Measurements from ENCODE around the gene TMEM170B.

The TMEM170B gene

DNA sequence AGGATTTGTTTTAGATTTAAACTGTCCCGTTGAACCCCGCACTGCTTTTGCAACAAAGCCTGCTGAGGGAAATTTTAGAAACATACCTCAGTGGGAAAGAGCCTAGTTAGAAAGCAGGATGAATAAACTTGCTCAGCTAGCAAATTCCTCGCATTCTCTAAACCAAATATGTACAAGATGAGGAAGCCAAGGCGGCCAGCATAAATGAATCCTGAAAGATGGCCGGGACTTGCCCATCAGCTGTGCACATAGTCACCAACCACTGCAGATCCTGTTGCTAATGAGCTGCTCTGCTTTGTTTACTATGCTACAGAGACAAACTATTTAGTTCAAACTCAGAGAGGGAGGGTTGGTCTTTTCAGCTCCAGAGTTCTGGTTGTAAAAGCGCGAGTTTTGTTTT, 49.0 kb downstream of the TMEM170B start:
- DNase-seq: no peak

DNA sequence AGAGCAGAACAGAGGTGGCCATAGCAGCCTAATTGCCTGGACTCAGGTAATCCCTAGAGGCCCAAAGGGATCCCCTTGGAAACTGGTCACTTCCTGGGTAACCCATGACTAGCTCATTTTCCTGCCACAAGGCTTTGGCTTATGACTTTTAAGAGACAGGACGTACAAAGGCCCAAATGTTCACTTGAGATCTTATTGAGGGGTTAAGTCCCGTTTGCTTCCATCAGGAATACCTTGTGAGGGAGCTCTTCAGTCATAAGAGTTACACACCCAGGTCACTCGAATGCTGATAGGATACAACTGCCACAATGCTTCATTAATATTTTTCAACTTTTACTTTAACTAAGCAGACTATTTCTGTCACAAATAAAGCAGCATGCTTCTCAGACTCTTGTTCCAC, 51.7 kb downstream of the TMEM170B start:
- DNase-seq: no peak

DNA sequence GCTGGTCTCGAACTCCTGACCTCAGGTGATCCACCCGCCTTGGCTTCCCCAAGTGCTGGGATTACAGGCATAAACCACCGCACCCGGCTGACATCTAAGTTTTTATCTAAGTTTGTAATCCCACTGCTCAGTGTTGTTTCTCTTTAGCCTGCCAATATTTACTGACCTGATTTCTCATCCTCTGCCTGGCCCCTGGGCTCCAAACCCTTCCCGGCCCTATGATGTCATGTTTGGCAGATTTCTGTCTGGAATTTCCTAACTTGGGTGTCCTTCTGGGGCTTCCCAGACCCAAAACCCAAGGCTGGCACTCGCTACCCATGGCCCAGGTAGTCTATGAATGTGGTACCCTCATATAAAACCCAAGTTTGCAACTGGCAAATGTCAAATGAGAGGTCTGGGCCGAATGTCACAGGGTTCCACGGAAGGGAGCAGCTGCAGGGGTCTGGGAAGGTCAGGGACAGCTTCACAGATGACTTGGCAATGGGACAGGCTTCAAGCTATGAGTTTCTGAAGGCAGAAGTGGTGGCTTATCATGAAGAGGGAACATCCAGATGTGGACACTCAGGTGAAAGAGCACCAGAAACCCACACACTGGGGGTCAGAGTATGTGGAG, 54.9 kb downstream of the TMEM170B start:
- DNase-seq: no peak

DNA sequence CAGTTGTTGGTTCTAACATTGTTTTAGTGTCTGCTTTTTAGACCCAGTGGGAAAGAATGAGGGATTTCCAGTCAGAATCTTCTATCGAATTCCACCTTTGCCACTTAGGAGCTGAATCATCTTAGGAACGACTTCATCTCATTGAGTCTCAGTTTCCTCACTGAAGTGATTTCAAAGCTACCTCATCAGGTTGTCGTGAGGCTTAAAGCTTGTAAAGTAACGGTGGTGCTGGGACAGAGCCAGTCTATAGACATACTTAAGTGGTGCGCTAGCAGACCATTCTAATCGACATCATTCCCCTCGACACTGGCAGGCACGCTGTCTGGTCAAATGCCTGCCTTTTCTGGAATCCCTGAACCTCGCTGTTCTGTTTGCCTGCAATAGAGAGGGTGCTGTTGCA, 55.5 kb downstream of the TMEM170B start:
- no peak for DNase-seq

DNA sequence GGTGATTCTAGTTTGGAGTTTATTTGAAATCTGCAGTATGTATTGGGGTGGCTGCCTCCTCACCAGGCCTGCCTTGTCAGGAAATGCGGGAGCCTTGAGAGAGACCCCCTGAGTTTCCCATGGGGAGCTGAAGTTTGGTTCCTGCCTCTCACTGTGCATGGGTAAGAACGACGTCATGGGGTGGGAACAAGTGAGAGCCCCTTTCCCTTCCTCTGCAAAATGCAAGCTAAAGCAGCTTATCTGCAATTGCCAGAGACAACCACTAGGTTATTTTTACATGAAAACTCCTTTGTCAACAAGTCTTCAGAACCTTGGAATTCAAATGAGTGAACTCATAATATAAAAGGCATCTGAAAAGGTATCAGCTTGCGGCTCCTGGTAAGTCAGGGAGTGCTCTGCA, 58.4 kb downstream of the TMEM170B start:
- DNase-seq: no peak

DNA sequence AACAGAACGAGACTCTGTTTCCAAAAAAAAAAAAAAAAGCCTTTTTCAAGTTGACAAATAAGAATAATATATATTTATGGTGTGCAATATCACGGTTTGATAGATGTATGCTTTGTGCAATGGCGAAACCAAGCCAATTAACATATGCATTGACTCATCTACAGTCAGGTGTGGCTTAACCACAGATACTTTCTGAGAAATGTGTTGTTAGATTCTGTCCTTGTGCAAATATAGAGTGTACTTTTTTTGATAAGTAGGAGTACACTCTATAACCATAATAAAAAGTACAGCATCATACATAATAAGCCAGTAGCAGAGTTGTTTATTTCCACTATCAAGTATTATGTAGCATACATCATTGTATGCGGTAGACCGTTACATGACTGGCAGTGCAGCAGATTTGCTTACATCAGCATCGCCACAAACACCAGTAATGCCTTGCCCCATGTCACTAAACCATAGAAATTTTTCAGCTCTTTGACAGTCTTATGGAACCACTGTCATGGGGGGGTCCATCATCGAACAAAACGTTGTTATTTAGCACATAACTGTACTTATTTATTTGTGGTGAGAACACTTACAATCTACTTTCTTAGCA, 59.2 kb downstream of the TMEM170B start:
- no peak for DNase-seq

DNA sequence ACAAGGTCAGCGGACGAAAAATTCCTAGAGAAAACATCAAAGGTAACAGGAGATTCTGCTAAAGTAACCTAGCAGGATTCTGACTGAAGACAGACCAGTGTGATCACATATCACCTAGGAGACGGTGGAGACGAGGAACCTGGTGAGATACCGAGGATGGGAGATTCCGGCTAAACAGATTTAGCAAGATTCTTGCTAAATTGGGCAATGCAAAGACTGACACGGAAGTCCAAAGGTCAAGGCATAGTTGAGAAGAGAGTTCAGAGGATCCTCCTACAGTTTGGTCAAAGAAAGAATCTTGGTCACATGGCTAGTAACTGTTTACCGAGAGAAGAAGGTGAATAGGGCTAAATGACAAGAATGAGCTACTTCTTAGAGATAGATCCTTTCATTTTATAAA, 61.1 kb downstream of the TMEM170B start:
- DNase-seq: no peak

DNA sequence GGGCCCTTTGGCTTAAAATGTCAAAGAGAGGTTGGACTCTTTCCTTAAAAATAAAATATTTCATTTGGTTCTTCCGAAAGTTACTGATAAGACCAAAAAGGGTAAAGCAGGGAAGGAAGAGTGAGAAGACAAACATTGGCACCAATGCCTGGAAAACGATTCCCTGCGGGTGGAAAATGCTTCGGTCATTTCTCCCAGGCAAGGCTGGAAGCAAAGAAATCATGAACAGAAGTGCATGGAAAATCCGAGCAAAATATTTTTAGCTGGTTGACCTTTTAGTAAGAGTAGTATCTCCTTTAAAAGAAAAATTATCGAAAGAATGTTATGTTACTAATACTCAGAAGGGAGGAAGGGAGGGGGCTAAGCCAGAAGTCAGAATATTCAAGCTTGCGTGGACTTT, 62.7 kb downstream of the TMEM170B start:
- no peak for DNase-seq

DNA sequence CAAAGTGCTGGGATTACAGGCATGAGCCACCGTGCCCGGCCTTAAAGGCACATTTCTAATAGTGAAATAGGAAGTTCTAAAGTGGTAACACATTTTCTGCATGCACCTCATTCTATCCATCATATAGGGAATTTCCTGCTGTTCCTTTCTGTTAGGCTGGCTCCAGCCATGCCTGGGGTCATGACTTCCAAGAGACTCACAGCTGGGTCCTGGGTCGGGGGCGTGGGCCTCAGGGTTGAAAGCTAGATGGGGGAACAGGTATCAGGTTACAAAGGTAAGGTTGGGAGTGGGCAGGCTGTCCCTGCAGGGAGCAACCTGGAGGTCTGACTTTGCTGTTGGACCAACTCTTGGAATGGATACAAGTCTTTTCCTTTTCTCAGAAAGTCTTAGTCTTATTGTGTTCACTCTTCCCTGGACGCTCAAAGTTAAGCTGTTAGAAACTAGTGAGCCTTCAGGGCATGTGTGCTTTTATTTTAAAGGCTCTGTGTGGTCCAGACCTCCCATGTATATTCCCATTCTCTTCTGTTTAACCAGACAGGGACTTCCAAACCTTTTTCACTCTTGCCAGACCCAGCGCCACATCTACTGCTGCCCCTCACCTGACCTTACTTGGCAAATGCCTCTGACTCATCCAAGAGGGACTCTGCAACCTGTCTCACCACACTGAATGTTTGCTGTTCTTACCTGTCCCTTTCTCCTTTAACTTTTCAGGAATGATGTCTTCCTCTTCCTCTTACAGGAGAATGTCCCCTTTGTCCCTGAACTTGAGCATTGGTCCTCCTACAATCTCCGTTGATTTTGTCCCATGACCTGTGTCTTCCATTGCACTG, 64.4 kb downstream of the TMEM170B start:
- DNase-seq: no peak

DNA sequence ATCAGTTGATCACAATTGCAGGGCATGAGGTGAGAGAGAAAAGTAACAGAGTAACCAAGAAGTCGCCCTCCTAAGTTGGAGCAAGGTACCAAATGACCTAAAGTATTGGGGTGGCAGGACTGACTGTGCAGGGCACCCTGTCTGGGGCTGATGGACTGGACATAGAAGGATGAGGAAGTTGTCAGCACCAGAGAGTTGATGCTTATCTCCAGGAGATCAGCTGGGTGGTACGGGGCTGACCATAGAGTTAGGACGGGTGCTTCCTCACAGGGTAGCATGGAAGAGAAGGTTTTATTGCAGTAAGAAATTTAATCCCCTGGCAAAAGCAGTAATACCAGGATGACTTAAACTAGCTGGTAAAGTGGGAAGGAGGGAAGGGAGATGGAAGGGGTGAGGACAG, 66.7 kb downstream of the TMEM170B start:
- no peak for DNase-seq

DNA sequence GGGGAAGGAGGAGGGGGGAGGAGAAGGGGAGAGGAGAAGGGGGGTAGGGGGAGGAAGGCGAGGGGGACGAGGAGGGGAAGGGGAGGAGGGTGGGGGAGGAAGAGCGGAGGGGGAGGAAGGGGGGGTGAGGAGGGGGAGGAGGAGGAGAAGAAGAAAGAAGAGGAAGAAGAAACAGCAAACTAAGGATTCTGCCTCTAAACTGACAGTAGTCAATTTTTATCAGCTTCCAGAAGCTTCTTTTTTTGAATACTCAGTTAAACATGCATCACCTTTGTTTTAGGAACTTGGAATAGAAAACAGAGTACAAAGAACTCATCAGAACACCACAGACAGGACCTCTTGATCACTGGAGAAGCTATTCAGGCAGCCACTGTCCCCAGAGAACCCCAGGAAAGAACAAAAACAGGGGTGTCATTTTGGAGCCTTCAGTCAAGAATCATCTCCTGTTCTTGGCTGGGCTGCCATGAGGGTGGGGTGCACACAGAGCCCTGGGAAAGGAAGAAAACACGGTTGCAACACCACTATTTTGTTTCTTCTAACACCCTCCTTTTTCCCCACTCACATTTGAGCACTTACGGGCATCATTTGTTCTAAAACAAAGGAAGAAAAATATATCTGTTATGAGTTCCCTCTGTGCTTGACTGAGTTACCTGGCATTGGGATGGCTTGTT, 67.4 kb downstream of the TMEM170B start:
- DNase-seq: no peak

DNA sequence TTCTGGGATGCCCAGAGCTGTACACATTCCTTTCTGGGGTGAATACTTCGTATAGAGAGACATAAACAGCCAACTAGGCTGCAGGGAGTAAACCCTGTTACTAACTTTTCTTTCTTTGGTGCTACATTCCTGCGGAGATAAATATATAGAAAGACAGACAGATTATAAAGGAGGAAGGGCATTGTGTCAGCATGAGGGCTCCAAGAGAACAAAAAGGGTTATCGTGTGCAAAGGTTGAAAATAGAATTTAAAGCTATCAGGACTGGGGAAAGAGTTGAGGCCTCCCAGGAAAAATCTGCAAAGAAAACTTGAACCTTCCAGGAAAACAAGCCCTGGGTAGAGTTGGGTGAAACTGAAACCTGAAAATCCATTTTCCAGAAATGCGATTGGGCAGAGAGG, 68.0 kb downstream of the TMEM170B start:
- no peak for DNase-seq

DNA sequence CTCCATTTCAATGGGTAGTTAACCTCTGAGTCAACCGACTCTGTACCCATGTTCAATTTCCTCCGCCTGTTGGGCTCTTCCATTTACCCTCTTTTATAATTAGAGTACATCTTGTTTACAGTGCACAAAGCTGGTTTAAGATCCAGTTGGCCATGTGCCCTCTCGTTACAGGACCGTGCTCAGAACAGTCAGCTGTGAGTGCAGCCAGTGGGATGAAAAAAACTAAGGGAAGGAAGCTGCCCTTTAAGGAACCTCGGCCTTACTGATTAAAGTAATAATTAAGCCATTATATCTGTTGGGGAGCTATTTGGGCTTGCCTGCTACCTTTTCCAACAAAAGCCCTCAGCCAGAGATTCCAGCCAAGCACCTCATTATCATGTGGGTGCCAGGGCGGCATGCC, 68.8 kb downstream of the TMEM170B start:
- no peak for DNase-seq

DNA sequence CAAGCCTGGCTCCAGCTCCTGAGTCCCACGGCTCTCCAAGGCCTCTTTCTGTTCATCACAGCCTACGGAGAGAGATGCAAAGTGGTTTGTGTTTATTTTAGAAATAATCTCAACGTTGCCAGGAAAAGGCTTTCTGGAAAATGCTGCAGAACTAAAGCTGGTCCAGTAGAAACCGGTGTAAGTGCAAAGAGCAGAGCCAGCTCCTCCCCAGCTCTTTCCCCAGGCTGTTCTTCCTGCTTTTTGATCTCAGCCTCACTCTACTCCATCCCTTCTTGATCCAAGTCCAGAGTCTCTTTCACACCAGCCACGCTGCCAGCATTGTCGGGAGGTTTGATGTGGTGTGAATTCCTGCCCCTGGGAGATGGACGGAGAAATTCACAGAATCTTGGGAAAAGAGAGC, 69.8 kb downstream of the TMEM170B start:
- no peak for DNase-seq

DNA sequence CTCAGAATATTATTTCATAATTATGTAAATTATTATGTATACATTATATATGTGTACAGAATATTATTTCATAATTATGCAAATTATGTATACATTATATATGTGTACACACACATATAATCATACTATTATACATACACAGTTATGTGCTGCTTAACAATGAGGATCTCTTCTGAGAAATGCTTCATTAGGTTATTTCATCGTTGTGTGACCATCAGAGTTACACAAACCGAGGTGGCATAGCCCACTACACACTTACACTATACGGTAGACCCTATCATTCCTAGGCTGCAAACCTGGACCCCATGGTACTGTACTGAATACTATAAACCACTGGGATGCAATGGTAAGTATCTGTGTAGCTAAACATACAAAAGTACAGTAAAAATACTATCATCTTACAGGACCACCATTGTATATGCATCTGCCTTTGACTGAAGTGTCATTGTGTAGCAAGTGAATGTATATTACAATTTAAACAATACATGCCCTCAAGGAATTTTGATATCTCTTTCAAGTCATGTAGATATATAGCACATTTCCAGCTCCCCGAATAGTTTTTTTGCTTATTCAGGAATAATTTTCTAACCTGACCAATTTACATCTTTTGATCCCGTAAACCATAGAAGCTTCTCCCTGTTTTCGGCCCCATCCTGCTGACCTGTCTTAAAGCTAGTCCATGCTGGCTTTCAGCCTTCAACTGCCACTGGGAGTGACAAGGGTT, 71.2 kb downstream of the TMEM170B start:
- DNase-seq: no peak

DNA sequence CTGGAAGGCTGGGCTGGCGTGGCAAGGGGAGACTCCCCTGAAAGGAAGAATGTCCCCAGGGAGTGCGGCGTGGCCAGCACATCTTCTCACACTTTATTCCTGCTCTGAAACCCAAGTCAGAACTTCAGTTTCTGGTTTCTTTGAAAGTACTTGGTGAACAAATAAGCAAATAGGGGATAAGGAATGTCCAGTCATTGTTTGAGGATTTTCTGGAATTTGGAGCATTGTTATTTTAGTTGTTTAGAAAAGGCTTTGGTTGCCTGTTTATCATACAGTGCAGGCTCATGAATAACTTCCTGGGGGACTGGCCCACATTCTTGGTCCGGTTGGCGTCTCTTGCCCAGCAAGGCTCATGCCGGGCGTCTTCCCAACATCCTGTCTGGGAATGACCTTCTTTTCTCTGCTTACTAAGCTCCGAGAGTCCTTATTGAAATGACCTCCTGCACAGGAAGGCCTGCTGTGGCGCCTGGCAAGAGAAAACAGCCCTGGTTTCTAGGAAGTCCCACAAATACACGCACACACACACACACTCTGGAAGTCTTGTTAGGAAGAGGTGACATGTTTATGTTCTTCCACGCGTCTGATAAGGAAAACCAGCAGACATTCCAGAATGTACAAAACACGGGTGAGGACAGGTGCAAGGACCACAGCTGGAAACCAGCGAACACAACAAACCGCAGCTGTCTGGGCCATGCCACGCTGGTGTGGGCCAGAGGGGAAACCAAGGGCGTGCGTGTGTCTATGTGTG, 71.9 kb downstream of the TMEM170B start:
- DNase-seq: no peak

DNA sequence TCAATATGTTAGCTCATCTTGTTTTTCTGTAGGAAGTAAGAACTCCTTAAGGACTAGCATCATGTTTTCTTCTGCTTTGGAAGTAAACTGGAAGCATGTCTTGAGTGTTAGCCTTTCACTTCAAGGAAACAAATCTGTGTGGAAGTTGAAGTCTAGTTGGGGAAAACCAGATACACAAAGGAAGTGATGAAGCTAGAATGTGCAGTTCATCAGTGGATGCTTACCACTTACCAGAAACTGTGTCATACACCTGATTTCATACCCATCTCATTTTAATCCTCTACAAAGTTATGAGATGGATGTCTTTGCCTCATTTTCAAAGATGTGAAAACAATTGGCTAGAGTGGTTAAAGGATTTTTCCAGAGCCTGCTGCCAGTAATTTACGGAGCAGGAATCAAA, 75.8 kb downstream of the TMEM170B start:
- DNase-seq: no peak

DNA sequence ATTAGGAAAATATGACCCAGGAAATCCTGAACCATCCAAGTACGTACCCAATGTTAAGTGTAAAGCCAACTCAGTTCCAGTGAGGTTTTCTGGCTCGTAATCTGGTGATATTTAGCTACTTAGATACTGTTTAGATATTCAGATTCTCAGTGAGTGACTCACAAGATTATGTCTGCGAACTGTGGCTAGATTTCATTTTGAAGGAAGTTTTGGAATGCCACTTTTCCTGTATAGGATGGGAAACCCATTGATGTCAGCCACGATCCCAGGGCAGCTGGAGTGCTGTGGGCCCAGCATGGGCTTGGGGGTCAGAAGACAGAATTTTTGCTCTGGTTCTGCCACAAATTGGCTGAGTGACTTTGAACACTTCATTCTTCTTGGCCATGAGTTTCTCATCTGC, 76.3 kb downstream of the TMEM170B start:
- no peak for DNase-seq

DNA sequence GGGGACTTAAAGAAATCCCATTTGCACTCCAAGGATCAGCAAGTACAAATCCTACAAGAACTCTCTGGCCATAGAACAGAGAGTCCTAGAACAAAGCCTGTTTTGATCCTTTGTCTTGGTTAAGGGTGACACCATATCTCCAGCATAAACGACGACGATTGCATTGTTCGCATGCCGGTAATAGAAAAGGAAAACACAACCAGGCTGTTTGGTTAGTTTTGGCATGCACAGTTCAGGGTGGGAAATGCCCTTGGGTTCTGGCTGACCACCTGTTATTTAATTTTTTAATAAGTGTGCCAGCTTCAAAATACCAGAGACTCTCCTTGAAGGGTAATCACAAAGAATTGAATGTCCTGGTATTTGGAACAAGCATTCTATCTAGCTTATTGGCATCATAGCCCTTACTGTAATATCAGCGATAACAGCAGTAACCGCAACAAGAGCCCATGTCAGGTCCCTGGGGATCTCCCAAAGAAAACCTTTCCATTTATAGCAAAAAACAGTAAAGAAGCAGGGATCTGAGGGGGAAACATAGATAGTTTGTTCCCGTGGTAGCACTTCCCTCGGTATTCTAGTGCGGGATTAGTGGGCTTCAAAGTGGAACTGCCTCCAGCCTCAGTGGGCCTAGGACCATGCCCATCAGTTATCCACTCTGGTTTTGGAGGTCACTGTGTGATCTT, 77.1 kb downstream of the TMEM170B start:
- DNase-seq: no peak

DNA sequence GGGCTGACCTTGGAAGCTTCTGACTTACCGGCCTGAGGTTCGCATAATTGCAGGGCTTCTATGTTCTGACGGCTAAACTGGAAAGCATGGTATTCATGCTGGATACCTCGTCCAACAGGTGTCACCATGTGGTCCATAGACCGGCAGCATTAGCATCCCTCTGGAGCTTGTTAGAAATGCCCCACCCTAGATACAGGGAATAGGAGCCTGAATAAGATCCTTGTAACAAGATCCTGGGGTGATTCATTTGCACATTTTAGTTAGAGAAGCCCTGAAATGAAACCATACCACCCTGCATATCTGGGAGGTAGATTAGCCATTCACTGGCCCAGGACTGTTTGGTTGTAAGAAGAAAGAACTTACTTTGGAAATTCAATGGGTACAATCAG, 77.7 kb downstream of the TMEM170B start:
- DNase-seq: no peak

DNA sequence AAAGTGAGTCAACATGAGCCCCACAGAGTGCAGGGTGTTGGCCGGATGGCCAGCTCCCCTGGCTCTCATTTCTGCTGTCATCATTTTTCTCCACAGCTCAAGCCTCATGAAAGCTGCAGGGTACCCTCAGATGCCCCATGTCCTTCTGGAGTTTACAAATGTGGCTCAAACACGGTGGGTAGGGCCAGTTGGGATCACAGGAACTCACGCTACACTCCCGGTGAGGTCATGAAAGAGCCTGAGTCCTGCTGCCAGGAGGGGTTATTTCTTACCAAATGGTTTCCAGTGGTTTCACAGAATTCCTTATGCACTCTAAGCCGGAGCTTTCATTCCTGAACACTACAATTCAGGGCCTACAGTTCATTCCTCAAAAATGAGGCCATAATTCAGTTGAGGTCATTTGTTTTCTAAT, 78.7 kb downstream of the TMEM170B start:
- no peak for DNase-seq

DNA sequence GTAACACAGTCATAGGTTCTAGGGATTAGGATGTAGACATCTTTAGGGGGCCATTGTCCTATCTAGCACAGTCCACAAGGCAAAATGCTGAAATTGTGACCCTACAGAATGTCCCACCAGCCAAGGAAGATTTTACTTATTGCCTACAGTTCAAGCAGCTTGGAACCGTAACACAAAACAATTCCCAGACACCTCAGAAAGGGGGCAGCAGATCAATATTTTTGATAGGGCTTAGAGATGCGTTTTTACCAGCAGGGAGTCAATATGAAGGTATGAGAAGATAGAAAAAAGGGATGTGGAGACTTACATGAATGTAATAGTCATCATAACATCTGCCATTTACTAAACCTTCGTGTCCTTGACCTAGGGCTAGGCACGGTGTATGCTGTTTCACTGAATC, 81.0 kb downstream of the TMEM170B start:
- no peak for DNase-seq

Measured in stimulated activated CD4-positive, alpha-beta T cell treated with anti-CD3 and anti-CD28 coated beads, Interleukin-2, amount 100 ng/mL, for 48 hours (primary cell).